ENCODE data around the gene SP100. TPM values are rescaled to one million over a fixed set of nuclear protein-coding genes. Genes with fewer than 3 reads are reported as not detected.

The SP100 gene
- total RNA-seq, 1 donor from 2014 or later, result 64.8 TPM

- Histone ChIP-seq H3K27me3 (no peaks in the 10 kb centered on the region), H3K4me3 (no peak overlapping the region), H3K9me3 (no peaks in the 10 kb centered on the region), H3K27ac (no peak overlapping the region), H3K36me3 (no peaks in the 10 kb centered on the region), H3K4me1 (no peaks in the 10 kb centered on the region)
- intact Hi-C loops (cut with DNase I), result no loop called here
- no peak for DNase-seq (ENCODE audit: extremely low spot score in 2 of 2)
- no peak for TF ChIP-seq POLR2A (IDR thresholded peaks at IDR 0.05)
Observed at GRCh38 chr2:230592775-230593174, 176.8 kb downstream of the SP100 start.

Small RNA genes within 50 kb of the gene (small RNA-seq; reads per million reads assigned to genes)
- gene HMGB1P3, result not detected
- gene RN7SL834P, result not detected
- gene RNU6-451P, result not detected

Other genes starting within 250 kb of the SP100 start
- 9.6 TPM for gene SP110, start 196.2 kb upstream of the SP100 start, total RNA-seq
- 7.4 TPM for gene SP140, start 190.5 kb upstream of the SP100 start, total RNA-seq
- gene SP140L, start 89.0 kb upstream of the SP100 start, total RNA-seq, result 11.5 TPM

Data from vagina (tissue), 2 donors.